PC-9 (cell line): ENCODE results near the gene TCF4. TPM values are rescaled to one million over a fixed set of nuclear protein-coding genes. Genes with fewer than 3 reads are reported as not detected.

Experiments used
- BruUV-seq: library from RNA; stranded (reverse); fragments of 400-500 nt; replicated peaks from 2 replicates; lab custom pipeline; 2021; lab: Mats Ljungman, UMichigan
- CTCF ChIA-PET: fragments of 300-600 bp; sonication (Branson Sonifier 250); formaldehyde crosslinking; loops from one replicate; lab custom pipeline; 2022; ENCODE audit warnings: antibody characterized with exemption; lab: Charles Lee
- POLR2A ChIA-PET: fragments of 300-600 bp; sonication (Branson Sonifier 250); formaldehyde crosslinking; loops from one replicate; lab custom pipeline; 2022; ENCODE audit warnings: antibody characterized with exemption; ENCODE audit not compliant: unreplicated experiment; lab: Charles Lee
- DNase-seq, 2 experiments: peaks; one replicate each; pipeline versions ENCODE4 v3.0.0 to v3.0.0-alpha.2; 2015 to 2022; ENCODE audit warnings: mixed read lengths in 1 of 2
- H2AFZ ChIP-seq: fragments of 200-600 bp; sonication (generic); 2 replicates; pipeline ENCODE4 v1.8.1; 2017; ENCODE audit warnings: antibody characterized with exemption
- H3F3A ChIP-seq: fragments of 200-600 bp; sonication (generic); 2 replicates; pipeline ENCODE4 v1.8.1; 2017; ENCODE audit warnings: antibody characterized with exemption, mild to moderate bottlenecking, low read depth; ENCODE audit not compliant: insufficient read depth
- H3K27ac ChIP-seq: fragments of 200-600 bp; sonication (generic); 2 replicates; pipeline ENCODE4 v1.6.1; 2016; ENCODE audit warnings: mixed run types
- H3K27me3 ChIP-seq: fragments of 200-600 bp; sonication (generic); 2 replicates; pipeline ENCODE4 v1.6.1; 2016; ENCODE audit warnings: low read depth, mixed run types; ENCODE audit not compliant: insufficient read depth
- H3K36me3 ChIP-seq: fragments of 200-600 bp; sonication (generic); 2 replicates; pipeline ENCODE4 v1.6.1; 2016; ENCODE audit warnings: low read depth, mixed run types
- H3K4me1 ChIP-seq: fragments of 200-600 bp; sonication (generic); replicated peaks from 2 replicates; pipeline ENCODE4 v1.6.1; 2016; ENCODE audit warnings: mixed run types; ENCODE audit not compliant: insufficient read depth
- H3K4me2 ChIP-seq: fragments of 200-600 bp; sonication (generic); 2 replicates; pipeline ENCODE4 v1.6.1; 2017; ENCODE audit warnings: mixed run types
- H3K4me3 ChIP-seq: fragments of 200-600 bp; sonication (generic); 2 replicates; pipeline ENCODE4 v1.6.1; 2016; ENCODE audit warnings: mixed run types
- H3K79me2 ChIP-seq: fragments of 200-600 bp; sonication (generic); 2 replicates; pipeline ENCODE4 v1.6.1; 2017; ENCODE audit warnings: low read depth, mixed run types
- H3K9me2 ChIP-seq: fragments of 200-600 bp; sonication (generic); 2 replicates; pipeline ENCODE4 v1.8.1; 2017; ENCODE audit warnings: mild to moderate bottlenecking; ENCODE audit not compliant: insufficient read depth
- H3K9me3 ChIP-seq: fragments of 200-600 bp; sonication (generic); 2 replicates; pipeline ENCODE4 v1.8.1; 2016; ENCODE audit warnings: low read depth; ENCODE audit not compliant: insufficient read depth
- H4K20me1 ChIP-seq: fragments of 200-600 bp; sonication (generic); 2 replicates; pipeline ENCODE4 v1.8.1; 2017; ENCODE audit not compliant: insufficient read depth
- CTCF ChIP-seq: fragments of 200-600 bp; sonication (generic); conservative IDR thresholded peaks from 2 replicates; pipeline ENCODE4 v1.6.1; 2017; ENCODE audit warnings: mixed run types, antibody characterized with exemption, mild to moderate bottlenecking, moderate library complexity
- EZH2 ChIP-seq: fragments of 200-600 bp; sonication (generic); IDR thresholded peaks from 2 replicates; pipeline ENCODE4 v1.8.0; 2017; ENCODE audit warnings: antibody characterized with exemption, low read depth
- intact Hi-C: fragments of 100-400 bp; cut with micrococcal nuclease; formaldehyde crosslinking; loops from one replicate; pipeline ENCODE4 v1.10.0; 2022; ENCODE audit not compliant: unreplicated experiment
- total RNA-seq: library from RNA; stranded (reverse); gene quantifications from 2 replicates; pipeline ENCODE4 v1.2.3, GENCODE V29; 2021

Gene TCF4
- total RNA-seq, 1 experiment from 2014 or later: 0.74 TPM

- no peak overlapping the region for H3K27ac ChIP-seq
- TF ChIP-seq CTCF: no peak
- no peak for TF ChIP-seq EZH2
- H3K4me2 ChIP-seq: no peak overlapping the region
- no peak overlapping the region for H3K4me3 ChIP-seq
- no peaks in the 10 kb centered on the region for H4K20me1 ChIP-seq
- H3K9me2 ChIP-seq: no peaks in the 10 kb centered on the region
- CTCF ChIA-PET: no interaction called here
- no peak for DNase-seq
- POLR2A ChIA-PET: no interaction called here
- H2AFZ ChIP-seq: no peak overlapping the region
- H3K4me1 ChIP-seq: no peaks in the 10 kb centered on the region
- H3F3A ChIP-seq: no peaks in the 10 kb centered on the region
- H3K9me3 ChIP-seq: no peaks in the 10 kb centered on the region
- no peaks in the 10 kb centered on the region for H3K79me2 ChIP-seq
- intact Hi-C loops: no loop called here
- no peaks in the 10 kb centered on the region for H3K36me3 ChIP-seq
- H3K27me3 ChIP-seq: no peaks in the 10 kb centered on the region
- no TSS peak for BruUV-seq
Observed at GRCh38 chr18:55405475-55405874, 182.5 kb downstream of the TCF4 start.

- Histone ChIP-seq H3K27ac (no peak overlapping the region), H3F3A (no peaks in the 10 kb centered on the region), H3K27me3 (no peaks in the 10 kb centered on the region), H4K20me1 (no peaks in the 10 kb centered on the region), H3K4me3 (no peak overlapping the region), H3K4me1 (no peaks in the 10 kb centered on the region), H3K36me3 (no peaks in the 10 kb centered on the region), H3K4me2 (no peak overlapping the region), H2AFZ (no peak overlapping the region), H3K79me2 (no peaks in the 10 kb centered on the region), H3K9me2 (no peaks in the 10 kb centered on the region), H3K9me3 (no peaks in the 10 kb centered on the region)
- CTCF ChIA-PET: no interaction called here
- intact Hi-C loops: no loop called here
- TF ChIP-seq CTCF: no peak
- no peak for TF ChIP-seq EZH2
- no TSS peak for BruUV-seq
- DNase-seq: no peak
- POLR2A ChIA-PET: no interaction called here
Observed at GRCh38 chr18:55404832-55405465, 183.0 kb downstream of the TCF4 start.

- no TSS peak for BruUV-seq
- CTCF ChIA-PET: no interaction called here
- H3F3A ChIP-seq: no peaks in the 10 kb centered on the region
- intact Hi-C loops: no loop called here
- H3K4me2 ChIP-seq: no peak overlapping the region
- no peaks in the 10 kb centered on the region for H3K27me3 ChIP-seq
- POLR2A ChIA-PET: no interaction called here
- H4K20me1 ChIP-seq: no peaks in the 10 kb centered on the region
- H2AFZ ChIP-seq: no peak overlapping the region
- H3K27ac ChIP-seq: no peak overlapping the region
- no peaks in the 10 kb centered on the region for H3K79me2 ChIP-seq
- DNase-seq: no peak
- H3K36me3 ChIP-seq: no peaks in the 10 kb centered on the region
- no peaks in the 10 kb centered on the region for H3K9me3 ChIP-seq
- no peak for TF ChIP-seq EZH2
- TF ChIP-seq CTCF: no peak
- H3K4me3 ChIP-seq: no peak overlapping the region
- no peaks in the 10 kb centered on the region for H3K9me2 ChIP-seq
- H3K4me1 ChIP-seq: no peaks in the 10 kb centered on the region
Observed at GRCh38 chr18:55404136-55404830, 183.7 kb downstream of the TCF4 start.
